ENCODE measurements around the gene ARMC12. TPM values are rescaled to one million over a fixed set of nuclear protein-coding genes. Genes with fewer than 3 reads are reported as not detected.

ARMC12 gene
- total RNA-seq, 1 donor from 2014 or later, result 1.9 TPM

DNA sequence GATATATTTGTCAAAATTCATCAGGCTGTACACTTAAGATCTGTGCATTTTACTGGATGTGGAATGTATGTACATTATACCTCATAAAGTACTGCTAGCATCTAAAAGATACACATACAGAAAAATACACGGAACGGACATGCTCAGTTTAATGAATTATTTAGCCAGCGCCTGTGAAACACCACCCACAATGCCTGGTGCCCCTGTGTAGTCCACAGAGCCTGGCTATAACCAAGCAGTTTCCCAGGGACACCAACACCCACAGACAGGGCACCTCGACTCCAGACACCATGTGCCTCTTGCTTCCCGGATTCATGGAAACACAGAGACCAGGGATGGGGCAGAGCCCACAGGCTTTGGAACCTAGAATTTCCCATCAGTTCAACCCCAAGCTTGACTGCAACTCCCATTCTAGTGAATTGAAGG lies 17.4 kb upstream of the ARMC12 start:
- H3K36me3 ChIP-seq, result no peaks in the 10 kb centered on the region
- peak overlapping the region; percentile 80 for H2AFZ ChIP-seq (replicated peaks)
- no peak overlapping the region for H3K4me3 ChIP-seq
- Mint-ChIP-seq H3K36me3 (no peaks in the 10 kb centered on the region), H3K4me3 (peak overlapping the region; percentile 78), H3K9me3 (no peaks in the 10 kb centered on the region), H3K27me3 (ENCODE audit: insufficient read depth, low read depth) (peaks cover 9% of the 10 kb centered on the region), H3K27ac (peak overlapping the region; percentile 98), H3K4me1 (peaks cover 63% of the 10 kb centered on the region)
- peaks cover 38% of the 10 kb centered on the region for H3K4me1 ChIP-seq
- no peaks in the 10 kb centered on the region for H3K79me2 ChIP-seq (ENCODE audit: low read depth)
- H3F3A ChIP-seq (ENCODE audit: low read depth), result peaks cover 29% of the 10 kb centered on the region
- DNase-seq (ENCODE audit: low spot score), result no peak
- no peak for TF ChIP-seq EZH2phosphoT487 (IDR thresholded peaks at IDR 0.05)
- TF ChIP-seq, protein P1, sequence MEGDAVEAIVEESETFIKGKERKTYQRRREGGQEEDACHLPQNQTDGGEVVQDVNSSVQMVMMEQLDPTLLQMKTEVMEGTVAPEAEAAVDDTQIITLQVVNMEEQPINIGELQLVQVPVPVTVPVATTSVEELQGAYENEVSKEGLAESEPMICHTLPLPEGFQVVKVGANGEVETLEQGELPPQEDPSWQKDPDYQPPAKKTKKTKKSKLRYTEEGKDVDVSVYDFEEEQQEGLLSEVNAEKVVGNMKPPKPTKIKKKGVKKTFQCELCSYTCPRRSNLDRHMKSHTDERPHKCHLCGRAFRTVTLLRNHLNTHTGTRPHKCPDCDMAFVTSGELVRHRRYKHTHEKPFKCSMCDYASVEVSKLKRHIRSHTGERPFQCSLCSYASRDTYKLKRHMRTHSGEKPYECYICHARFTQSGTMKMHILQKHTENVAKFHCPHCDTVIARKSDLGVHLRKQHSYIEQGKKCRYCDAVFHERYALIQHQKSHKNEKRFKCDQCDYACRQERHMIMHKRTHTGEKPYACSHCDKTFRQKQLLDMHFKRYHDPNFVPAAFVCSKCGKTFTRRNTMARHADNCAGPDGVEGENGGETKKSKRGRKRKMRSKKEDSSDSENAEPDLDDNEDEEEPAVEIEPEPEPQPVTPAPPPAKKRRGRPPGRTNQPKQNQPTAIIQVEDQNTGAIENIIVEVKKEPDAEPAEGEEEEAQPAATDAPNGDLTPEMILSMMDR (IDR thresholded peaks at IDR 0.05), result no peak
- TF ChIP-seq EZH2 (IDR thresholded peaks at IDR 0.05), result no peak
- H3K27ac ChIP-seq, result no peak overlapping the region
- no peaks in the 10 kb centered on the region for H3K27me3 ChIP-seq
- H3K4me2 ChIP-seq, result peak overlapping the region; percentile 54
- H4K20me1 ChIP-seq (ENCODE audit: low read depth), result no peaks in the 10 kb centered on the region
- no peak overlapping the region for H3K9ac ChIP-seq
- H3K9me3 ChIP-seq (ENCODE audit: low read depth), result no peaks in the 10 kb centered on the region

GRCh38 chr6:35719830-35720733 lies 16.8 kb upstream of the ARMC12 start:
- H3K27ac ChIP-seq, result no peak overlapping the region

DNA sequence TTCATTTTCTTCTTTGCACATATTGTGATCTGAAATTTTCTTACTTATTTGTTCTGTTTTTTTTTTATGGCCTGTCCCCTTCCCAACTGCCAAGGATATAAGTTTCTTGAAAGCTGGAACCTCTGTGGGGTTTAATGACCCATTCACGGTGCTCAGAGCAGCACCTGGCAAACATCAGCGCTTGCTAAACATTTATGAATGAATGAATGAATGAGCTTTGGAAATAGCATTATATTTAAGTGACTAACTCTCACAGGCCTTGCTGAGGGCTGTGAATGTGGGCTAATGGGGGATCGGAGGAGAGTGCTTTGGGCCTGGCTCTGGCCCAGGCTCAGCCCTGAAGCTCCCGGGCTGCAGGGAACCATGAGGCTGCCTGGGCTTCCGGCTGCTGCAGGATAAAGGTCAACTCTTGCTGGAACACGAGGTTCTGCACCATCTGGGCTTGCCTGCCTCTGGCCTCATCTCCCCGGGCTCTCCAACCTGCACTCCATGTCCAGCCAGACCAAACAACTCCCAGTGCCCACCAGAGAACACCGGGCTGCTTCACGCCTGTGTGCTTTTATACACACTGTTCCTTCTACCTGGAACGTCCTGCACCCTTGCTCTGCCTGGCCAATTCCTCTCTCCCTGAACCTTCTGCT lies 14.6 kb upstream of the ARMC12 start:
- DNase-seq (ENCODE audit: low spot score), result no peak
- TF ChIP-seq, protein P1 (IDR thresholded peaks at IDR 0.05), result no peak
- no peak for TF ChIP-seq EZH2phosphoT487 (IDR thresholded peaks at IDR 0.05)
- no peak for TF ChIP-seq EZH2 (IDR thresholded peaks at IDR 0.05)
- H3K4me3 Mint-ChIP-seq, result peak overlapping the region; percentile 2
- no peak overlapping the region for H2AFZ ChIP-seq (replicated peaks)
- peaks cover 86% of the 10 kb centered on the region for H3K4me1 Mint-ChIP-seq
- peaks cover 11% of the 10 kb centered on the region for H3K27me3 ChIP-seq
- peaks cover 54% of the 10 kb centered on the region for H3K4me1 ChIP-seq
- H3K36me3 ChIP-seq, result no peaks in the 10 kb centered on the region
- no peaks in the 10 kb centered on the region for H4K20me1 ChIP-seq (ENCODE audit: low read depth)
- no peak overlapping the region for H3K9ac ChIP-seq
- no peaks in the 10 kb centered on the region for H3K9me3 ChIP-seq (ENCODE audit: low read depth)
- no peak overlapping the region for H3K27ac ChIP-seq
- peaks cover 6% of the 10 kb centered on the region for H3K27me3 Mint-ChIP-seq (ENCODE audit: insufficient read depth, low read depth)
- no peaks in the 10 kb centered on the region for H3K79me2 ChIP-seq (ENCODE audit: low read depth)
- peaks cover 44% of the 10 kb centered on the region for H3F3A ChIP-seq (ENCODE audit: low read depth)
- no peak overlapping the region for H3K4me2 ChIP-seq
- peak overlapping the region; percentile 15 for H3K27ac Mint-ChIP-seq
- H3K36me3 Mint-ChIP-seq, result no peaks in the 10 kb centered on the region
- no peak overlapping the region for H3K4me3 ChIP-seq
- no peaks in the 10 kb centered on the region for H3K9me3 Mint-ChIP-seq

More at GRCh38 chr6:35719830-35720733, 16.8 kb upstream of the ARMC12 start:
- Histone ChIP-seq H3K9me3 (ENCODE audit: low read depth) (no peaks in the 10 kb centered on the region), H3K4me3 (no peak overlapping the region), H3K36me3 (no peaks in the 10 kb centered on the region), H3K4me2 (peak overlapping the region; percentile 54), H3K27me3 (peaks cover under 1% of the 10 kb centered on the region), H3K9ac (no peak overlapping the region), H3K4me1 (peaks cover 40% of the 10 kb centered on the region), H4K20me1 (ENCODE audit: low read depth) (no peaks in the 10 kb centered on the region), H2AFZ (replicated peaks) (peak overlapping the region; percentile 80), H3F3A (ENCODE audit: low read depth) (peaks cover 29% of the 10 kb centered on the region), H3K79me2 (ENCODE audit: low read depth) (no peaks in the 10 kb centered on the region)
- Mint-ChIP-seq H3K27ac (peak overlapping the region; percentile 98), H3K4me3 (peak overlapping the region; percentile 78), H3K9me3 (no peaks in the 10 kb centered on the region), H3K4me1 (peaks cover 68% of the 10 kb centered on the region), H3K27me3 (ENCODE audit: insufficient read depth, low read depth) (peaks cover 10% of the 10 kb centered on the region), H3K36me3 (no peaks in the 10 kb centered on the region)
- TF ChIP-seq, protein P1 (IDR thresholded peaks at IDR 0.05), result no peak
- TF ChIP-seq EZH2 (IDR thresholded peaks at IDR 0.05) (no peak), EZH2phosphoT487 (IDR thresholded peaks at IDR 0.05) (no peak)
- DNase-seq (ENCODE audit: low spot score), result peak; percentile 45

All from neural progenitor cell (in vitro differentiated cells).